Left lobe of liver (tissue), 2 donors: ENCODE results near the gene SSTR4. TPM values are rescaled to one million over a fixed set of nuclear protein-coding genes. Genes with fewer than 3 reads are reported as not detected.
"Not testable (repeated sequence)": the region's sequence is repeated elsewhere in the genome, so short reads cannot be mapped to it uniquely, and the experiment has no call there.

ENCODE experiments used
- ATAC-seq: fragments of 200-7000 bp; cut with Tn5 transposase; one replicate; pipeline ENCODE4 v1.9.1; 2020; ENCODE audit warnings: mild to moderate bottlenecking, moderate library complexity
- DNase-seq: peaks from one replicate; pipeline ENCODE4 v3.0.0-alpha.2; 2020; ENCODE audit warnings: low spot score
- total RNA-seq: library from RNA; stranded (reverse); gene quantifications from one replicate; pipeline ENCODE4 v1.2.1, GENCODE V29; 2021
- donor health status: DM: no; HTN: no; CAD: no; lungs with moderate emphysema.
- donor health status: DM: no; HTN: yes; CAD: no.

The SSTR4 gene, protein sequence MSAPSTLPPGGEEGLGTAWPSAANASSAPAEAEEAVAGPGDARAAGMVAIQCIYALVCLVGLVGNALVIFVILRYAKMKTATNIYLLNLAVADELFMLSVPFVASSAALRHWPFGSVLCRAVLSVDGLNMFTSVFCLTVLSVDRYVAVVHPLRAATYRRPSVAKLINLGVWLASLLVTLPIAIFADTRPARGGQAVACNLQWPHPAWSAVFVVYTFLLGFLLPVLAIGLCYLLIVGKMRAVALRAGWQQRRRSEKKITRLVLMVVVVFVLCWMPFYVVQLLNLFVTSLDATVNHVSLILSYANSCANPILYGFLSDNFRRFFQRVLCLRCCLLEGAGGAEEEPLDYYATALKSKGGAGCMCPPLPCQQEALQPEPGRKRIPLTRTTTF
- total RNA-seq: not detected

DNA sequence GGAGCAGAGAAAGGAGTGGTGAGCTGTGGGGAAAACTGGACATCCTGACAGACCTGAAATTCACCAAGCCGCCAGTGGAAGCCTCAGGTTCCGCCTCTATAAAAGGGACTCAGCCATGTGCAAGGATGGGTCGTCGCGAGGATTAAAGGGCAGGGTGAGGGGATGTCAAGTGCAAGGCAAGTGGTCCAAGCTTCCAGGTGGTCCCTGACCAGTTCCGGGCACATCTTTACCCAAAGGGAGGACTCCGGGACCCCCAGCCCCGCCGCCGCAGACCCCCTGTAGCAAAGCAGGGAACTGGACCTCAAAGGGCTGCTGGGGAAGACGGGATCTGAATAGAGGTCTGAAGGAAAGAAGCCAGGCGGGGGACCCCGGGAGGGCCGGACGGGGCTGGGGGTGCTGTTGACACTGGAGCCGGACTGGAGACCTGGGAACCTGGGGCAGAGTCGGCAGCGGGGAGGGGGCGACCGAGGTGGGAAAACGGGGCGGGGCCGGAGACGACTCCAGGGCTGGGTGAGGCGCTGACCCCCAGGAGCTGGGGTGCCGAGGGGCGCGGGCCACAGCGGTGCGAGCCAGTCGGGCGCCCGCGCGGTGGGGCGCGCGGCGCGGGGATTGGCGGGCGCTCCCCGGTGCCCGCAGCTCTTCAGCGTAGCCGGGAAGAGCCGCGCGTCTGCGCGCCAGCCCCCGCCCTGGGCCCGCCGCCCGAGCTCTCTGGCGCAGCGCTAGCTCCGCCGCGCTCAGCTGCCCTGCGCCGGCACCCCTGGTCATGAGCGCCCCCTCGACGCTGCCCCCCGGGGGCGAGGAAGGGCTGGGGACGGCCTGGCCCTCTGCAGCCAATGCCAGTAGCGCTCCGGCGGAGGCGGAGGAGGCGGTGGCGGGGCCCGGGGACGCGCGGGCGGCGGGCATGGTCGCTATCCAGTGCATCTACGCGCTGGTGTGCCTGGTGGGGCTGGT lies at the start of gene SSTR4:
SSTR4 (plus strand) TSS at position 592 of the 951 bp plus-strand sequence; CDS start at position 764, 172 bp downstream.
- ATAC-seq (no peak), DNase-seq (no peak)

DNA sequence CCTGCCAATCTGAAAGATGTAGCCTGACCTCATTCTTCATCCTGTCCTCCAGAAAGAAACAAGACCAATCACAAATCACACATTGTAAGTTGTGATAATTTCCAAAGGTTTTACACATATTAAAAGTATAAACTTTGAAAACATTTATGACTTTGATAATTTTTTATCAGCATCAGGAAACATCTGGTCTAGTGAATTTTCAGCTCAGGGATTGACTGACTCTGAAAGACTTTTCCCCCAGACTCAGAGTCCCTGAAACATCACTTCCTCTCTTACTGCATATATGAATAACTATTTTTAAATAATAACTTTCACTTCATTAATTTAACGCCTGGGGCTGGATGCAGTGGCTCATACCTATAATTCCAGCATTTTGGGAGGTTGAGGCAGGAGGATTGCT lies 48.5 kb upstream of the SSTR4 start:
- no peak for DNase-seq
- ATAC-seq: no peak

DNA sequence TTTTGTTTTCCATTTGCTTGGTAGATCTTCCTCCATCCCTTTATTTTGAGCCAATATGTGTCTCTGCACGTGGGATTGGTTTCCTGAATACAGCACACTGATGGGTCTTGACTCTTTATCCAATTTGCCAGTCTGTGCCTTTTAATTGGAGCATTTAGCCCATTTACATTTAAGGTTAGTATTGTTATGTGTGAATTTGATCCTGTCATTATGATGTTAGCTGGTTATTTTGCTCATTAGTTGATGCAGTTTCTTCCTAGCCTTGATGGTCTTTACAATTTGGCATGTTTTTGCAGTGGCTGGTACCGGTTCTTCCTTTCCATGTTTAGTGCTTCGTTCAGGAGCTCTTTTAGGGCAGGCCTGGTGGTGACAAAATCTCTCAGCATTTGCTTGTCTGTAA lies 43.7 kb upstream of the SSTR4 start:
- ATAC-seq: not testable (repeated sequence)

DNA sequence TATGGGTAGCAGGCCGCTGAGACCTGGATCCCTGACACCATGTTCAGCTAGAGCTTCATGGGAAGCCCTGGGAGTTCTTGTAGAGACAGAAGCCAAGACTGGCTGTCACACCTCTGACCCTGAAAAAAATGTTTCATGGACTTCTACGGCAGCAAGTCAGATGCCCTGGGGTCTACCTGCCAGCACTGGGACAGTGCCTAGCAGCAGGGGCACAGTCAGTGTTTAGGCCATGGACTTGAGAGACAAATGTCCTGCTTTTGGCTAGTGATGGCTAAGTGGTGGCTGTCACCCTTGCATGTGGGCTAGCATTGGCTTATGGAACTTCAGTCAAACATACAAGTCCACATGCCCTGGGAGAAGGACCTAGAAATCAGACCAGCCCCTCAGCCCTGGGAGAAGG lies 41.3 kb upstream of the SSTR4 start:
- DNase-seq (no peak), ATAC-seq (no peak)

More for the DNA sequence above, 43.7 kb upstream of the SSTR4 start:
- not testable (repeated sequence) for DNase-seq

DNA sequence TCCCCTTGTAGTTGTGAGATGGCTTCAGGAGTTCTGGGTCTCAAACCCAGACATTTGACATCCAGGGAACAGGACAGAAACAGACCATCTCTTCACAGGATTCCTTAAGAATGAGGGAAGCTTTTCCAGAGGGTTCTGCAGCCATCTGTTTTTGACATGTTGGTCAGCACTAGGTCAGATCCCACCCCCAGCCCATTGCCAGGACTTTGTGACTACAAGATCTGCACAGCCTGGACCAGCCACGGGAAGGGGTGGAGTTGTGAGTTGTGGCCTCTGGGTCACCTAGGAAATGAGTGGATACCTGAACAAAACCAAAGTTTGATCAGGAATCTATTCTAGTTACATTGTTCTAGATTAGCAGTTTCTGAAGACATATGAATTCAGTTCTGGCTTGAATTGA lies 39.2 kb upstream of the SSTR4 start:
- ATAC-seq (no peak), DNase-seq (no peak)

DNA sequence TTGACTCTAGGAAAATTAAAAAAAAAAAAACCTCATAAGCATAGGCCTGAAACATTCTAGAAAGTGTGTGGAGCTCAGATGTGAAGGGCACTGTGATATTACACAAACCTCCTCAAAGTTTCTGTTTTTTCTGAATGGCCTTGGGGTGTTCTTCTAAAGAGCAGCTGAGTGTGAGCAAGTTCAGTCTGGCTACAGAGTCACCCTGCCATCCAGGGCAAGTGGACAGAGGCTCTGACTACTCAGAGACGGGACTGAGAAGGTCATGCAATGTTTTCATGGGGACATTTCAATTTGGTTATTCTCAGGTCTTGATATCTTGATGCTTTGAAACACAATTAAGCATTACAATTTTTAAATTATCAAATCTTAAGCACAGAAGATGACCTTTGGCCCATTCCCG lies 36.6 kb upstream of the SSTR4 start:
- DNase-seq (no peak), ATAC-seq (no peak)

DNA sequence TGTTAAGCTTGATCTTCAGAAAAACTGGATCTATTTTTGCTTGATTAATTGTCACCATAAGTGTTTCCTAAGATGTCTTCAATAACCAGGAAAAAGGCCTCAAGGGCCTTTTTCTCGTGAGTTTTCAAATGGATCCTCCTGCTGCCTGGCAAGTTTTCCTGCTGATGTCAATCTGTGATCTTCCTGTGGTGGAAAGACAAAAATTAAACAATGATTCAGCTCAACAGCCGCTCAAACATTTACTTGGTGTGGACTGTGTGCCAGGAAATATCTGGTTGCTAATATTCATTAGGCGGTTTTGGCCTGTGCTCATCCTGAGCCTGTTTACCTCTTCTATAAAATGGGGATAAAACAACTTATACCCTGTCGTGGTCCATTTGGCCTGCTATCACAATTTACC lies 35.4 kb upstream of the SSTR4 start:
- ATAC-seq: no peak
- DNase-seq: no peak

DNA sequence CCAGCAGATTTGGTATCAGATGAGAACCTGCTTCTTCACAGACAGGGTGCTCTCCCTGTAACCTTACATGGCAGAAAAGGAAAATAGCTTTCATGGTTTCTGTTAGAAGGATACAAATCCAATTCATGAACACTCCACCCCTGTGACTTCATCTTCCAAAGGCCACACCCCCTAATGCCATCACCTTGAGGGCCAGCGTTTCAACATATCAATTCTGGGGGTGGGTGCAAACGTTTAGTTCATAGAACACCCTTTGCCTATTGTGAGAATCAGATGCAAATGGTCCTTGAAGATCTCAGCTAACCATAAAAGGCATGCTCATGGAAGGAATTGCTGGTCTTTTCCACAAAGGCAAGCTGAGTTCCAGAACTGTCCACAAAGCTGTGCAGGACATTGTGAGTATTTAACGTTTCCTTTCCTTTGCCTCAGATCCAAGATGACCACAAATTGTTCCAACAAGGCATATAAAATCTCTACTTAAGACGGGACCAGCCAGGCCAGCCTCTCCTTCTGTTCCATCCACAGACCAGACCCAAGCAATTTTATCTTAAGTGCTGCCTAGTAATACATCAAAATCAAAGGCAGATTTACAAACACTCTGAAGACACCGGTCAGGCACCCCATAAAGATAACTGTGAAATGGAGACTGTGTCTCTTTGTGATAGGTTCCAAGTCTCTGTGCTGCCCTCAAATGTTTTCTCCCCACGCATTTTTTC lies 34.7 kb upstream of the SSTR4 start:
- DNase-seq: no peak
- ATAC-seq: no peak

DNA sequence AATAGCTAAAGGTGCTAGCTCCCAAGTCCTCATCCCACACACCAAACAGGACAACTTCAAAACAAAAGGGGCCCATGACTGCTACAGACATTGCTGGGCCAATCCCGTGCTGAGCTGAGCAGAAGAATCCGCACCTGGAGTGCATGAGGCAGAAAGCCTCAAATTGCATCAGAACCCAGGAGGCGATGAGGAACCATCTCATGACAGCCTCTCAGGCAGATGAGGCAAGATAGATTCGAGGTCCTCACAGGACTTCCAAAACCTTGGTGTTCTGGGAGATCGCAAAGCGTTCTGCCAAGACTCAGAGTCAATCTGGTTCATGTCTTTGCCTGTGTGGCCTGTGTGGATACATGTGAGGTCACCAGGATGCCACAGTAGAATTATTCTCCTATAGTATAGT lies 32.8 kb upstream of the SSTR4 start:
- DNase-seq (no peak), ATAC-seq (no peak)

DNA sequence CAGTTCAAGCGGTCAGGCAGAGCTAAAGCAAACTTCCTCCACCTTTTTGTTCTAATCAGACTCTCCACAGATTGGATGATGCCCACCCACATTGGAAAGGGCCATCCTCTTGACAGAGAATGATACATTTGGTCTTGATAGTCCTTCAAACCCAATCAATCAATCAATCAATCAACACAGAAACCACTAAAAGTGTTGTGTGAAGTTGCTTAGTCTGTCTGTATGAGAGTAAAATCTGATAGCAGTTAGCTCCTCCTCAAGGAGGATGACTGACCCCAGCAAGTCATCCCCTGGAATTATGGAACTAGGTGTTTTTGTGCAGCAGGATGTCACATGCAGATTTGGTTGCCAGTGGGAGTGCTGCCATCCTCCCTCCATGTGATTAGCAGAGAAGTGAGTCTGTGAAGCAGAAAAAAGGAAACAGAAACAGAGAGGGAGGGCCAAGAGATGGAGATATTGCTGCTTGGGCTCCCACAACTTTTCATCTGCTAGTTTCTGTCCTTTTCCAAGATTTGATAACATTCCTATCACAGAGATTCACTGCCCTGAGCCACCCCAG lies 32.0 kb upstream of the SSTR4 start:
- DNase-seq (no peak), ATAC-seq (no peak)

DNA sequence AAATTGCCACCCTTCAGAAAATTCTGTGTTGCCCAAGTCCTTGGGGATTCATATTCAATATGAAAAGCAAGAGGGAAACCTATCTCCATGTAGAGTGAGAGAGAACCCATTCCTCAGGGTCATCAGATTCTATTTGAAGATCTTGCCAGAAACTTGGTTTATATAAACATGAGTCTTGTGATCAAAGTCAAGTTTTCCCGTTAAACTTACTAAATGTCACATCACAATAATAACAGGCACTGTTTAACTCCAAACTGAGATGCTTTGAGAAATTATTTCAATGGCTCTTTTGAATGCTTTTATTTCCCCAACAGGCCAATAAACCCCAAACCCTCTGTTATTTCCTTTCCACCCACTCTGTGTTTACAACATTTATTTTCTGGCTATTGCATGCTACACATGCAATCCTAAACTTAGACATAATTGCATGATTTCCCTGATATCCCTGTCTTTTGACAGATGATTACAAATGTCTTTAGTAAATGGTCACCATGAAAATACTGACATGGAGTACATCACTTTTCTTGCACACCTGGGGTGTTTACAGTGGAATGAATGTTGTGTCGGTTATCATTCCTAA lies 31.1 kb upstream of the SSTR4 start:
- DNase-seq (no peak), ATAC-seq (no peak)

DNA sequence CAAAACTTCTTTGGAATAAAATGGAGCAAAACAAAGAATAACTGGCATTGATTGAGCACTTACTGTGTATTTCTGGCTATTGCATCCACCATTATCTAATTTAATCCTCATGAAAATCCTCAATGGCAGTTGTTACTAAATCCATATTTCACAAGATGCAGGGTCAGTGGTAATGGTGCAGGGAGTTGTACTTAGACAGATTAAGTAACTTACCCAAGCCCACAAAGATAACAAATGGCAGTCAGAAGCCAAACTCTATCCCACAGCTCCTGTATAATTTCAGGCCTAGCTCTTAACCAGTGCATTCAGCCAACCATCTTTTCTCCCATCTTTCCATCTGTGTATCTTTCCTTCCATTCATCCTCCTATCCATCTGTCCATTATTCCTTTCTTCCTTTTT lies 29.3 kb upstream of the SSTR4 start:
- DNase-seq (no peak), ATAC-seq (no peak)

DNA sequence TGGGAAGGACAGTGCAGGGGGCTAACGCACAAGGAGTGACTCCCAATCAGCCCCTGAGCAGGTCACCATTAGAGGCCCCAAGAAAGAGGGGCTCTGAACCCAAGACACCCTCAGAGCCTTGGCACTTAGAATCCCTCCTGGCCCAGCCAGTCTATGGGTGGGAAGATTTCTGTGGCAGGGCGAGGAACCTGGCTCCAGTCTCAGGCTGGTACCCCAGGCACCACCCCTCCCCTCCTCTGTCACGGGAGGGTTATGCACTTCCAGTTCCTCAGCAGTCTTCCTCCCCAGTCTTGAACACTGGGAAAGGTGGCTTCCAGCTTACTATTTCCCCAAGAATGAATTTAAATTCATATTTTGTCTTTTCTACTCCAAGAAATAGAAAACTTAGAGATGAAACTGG lies 27.6 kb upstream of the SSTR4 start:
- DNase-seq (no peak), ATAC-seq (no peak)

DNA sequence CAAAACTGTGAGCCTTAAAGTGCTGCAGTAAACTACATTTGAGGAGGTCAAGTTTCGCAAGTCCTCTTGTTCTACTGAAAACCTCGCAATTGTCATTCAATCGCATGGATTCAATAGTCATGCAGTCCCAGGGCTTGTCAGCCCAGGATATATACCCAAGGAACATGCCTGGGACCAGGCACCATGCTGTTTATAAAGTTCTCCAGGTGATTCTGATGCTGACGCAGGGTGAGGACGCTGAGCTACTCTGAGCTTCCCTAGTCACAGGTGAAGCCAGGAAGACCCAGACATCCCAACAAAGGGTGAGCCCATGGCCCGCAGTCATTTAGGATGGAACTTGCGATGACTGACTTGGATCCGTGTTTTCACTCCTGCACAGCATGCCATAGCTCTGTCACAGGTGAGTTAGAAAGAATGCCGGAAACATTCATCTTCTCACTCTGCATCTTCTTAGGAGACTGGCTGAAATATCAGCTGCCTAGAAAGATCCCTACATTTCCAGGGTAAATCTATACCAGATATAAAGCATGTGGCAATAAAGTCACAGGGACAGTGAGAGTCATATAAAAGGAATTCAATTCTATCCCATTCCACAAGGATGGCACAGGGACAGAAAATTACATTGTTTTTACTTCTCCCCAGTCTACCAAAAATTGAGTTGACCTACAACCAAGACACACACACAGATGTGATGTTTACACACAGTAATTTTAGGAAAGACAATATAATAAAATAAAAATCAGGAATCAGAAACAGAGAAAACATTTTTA lies 27.0 kb upstream of the SSTR4 start:
- ATAC-seq (no peak), DNase-seq (no peak)

DNA sequence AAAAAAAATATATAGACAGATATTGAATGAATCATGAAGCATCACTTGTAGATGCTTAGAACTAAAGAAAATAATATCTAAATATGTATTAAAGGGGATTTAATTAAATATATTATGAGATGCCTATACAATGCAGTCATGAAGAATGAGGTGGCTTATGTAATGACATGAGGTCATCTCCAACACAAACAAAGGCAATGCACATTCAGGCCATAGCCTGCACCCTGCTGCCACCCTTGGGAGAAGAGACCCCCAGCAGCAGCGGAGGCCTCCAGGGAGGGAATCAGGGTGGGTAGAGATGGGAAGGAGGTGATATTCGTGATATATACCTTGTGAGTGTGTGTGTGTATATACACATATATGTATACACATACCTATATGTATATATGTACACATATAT lies 26.4 kb upstream of the SSTR4 start:
- DNase-seq (no peak), ATAC-seq (no peak)

DNA sequence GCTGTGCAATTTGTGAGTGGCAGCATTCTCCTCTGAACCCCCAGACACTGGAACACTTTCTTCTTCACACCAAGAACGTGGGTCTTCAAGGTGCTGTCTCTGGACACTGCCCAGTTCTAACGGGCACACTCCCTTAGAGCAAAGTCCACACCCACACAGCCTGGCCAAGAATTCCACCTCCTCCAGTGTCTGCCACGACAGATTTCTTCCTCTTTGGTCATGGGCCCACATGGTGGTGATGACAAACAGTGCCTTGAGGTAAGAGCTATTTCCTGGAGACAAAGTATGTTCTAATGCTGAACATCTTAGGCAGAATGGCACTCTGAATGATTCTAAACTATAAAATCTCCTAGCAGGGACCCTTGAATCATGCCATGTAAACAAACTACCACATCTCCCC lies 25.5 kb upstream of the SSTR4 start:
- no peak for DNase-seq
- no peak for ATAC-seq

DNA sequence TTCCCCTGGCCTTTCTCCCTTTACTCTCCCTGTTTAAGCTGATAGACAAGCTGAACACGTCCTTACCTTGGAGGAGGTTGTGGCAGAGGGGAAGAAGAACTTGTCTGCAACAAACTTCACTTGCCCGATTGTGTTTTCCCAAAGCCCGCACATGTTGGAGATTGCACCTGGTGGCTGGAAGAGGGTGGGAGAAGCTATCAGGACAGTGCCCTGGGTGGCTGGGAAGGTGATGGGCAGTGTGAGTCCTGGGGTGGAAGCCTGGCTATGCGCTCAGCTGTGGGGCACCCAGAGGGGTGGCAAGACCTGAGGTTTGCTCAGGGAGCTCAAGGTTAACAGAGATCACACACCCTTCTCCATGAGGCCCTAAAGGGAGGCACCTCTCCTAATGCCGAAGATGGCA lies 25.0 kb upstream of the SSTR4 start:
- DNase-seq (no peak), ATAC-seq (no peak)

DNA sequence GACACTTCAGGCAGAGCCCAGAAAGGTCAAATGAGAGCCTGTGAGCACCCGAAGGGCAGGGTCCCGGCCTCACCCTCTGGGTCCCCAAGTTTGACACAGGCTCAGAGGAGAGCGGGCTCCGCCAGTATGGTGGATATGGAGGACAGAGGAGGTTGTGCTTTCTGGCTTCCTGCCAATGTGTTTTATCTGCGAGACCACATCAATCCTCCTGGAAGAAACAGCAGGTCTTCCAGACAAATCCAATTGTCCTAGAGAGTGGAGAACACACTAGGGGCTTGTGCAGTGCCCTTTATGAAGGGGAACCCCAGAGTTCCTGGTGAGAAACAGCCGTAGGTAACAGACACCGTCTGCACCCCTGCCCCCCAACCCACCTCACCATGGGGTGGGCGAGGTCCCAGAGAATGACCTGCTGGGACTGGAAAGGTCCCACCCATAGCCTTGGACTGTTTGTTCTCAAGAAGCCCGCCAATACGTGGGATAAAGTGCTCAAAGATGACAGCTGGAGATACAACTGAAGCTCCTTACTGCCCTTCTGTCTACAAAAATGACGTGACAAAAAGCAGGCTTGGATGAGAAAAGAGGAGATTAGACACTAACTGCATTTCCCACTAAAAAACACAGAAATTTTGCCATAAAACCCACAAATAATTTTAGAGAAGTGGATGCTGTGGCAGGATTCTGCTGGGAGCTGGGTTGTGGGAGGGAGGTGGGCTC lies 23.9 kb upstream of the SSTR4 start:
- DNase-seq: no peak
- no peak for ATAC-seq

DNA sequence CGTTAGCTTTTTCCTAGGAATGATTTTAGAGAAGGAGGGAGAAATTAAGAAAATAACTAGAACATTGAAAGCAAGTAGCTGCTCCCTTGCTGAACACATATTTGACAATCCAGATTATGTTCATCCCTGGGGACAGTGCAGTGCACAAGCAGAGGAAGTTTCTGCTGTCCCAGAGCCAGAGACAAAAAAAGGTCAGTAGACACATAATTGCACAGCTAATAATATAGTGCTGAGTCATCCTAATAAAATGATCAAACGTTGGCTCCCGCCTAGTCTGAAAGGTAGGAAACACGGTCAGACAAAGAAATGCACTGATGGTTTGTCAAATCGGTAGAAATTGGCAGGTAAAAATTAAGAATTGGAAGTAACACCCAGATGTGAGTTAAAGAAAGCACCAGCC lies 21.7 kb upstream of the SSTR4 start:
- ATAC-seq: no peak
- no peak for DNase-seq
